ENCODE measurements around the gene RTL9.
"Not testable (repeated sequence)": the region's sequence is repeated elsewhere in the genome, so short reads cannot be mapped to it uniquely, and the experiment has no call there.

RTL9 gene

GRCh38 chrX:110322603-110323002 is 36.0 kb upstream of the RTL9 start:
- DNase-seq (ENCODE audit: insufficient read length, low spot score) (no peak), FAIRE-seq (no peak)
- no peak for TF ChIP-seq CTCF (IDR thresholded peaks at IDR 0.05; ENCODE audit: insufficient read depth, missing control alignments)

GRCh38 chrX:110326712-110327111 is 31.9 kb upstream of the RTL9 start:
- no peak for FAIRE-seq
- TF ChIP-seq CTCF (IDR thresholded peaks at IDR 0.05; ENCODE audit: insufficient read depth, missing control alignments): no peak
- no peak for DNase-seq (ENCODE audit: insufficient read length, low spot score)

- DNase-seq (ENCODE audit: insufficient read length, low spot score) (no peak), FAIRE-seq (no peak)
- TF ChIP-seq CTCF (IDR thresholded peaks at IDR 0.05; ENCODE audit: insufficient read depth, missing control alignments): no peak
These were observed 31.3 kb upstream of the RTL9 start for GRCh38 chrX:110327336-110327735.

- FAIRE-seq; DNase-seq (ENCODE audit: insufficient read length, low spot score): not testable (repeated sequence)
These were observed 30.0 kb upstream of the RTL9 start for GRCh38 chrX:110328613-110329012.

GRCh38 chrX:110331444-110332030 is 27.1 kb upstream of the RTL9 start:
- no peak for FAIRE-seq
- no peak for DNase-seq (ENCODE audit: insufficient read length, low spot score)
- no peak for TF ChIP-seq CTCF (IDR thresholded peaks at IDR 0.05; ENCODE audit: insufficient read depth, missing control alignments)

GRCh38 chrX:110333458-110333857 is 25.2 kb upstream of the RTL9 start:
- not testable (repeated sequence) for FAIRE-seq; DNase-seq (ENCODE audit: insufficient read length, low spot score)

GRCh38 chrX:110338935-110339334 is 19.7 kb upstream of the RTL9 start:
- no peak for TF ChIP-seq CTCF (IDR thresholded peaks at IDR 0.05; ENCODE audit: insufficient read depth, missing control alignments)
- DNase-seq (ENCODE audit: insufficient read length, low spot score) (no peak), FAIRE-seq (no peak)

- no peak for TF ChIP-seq CTCF (IDR thresholded peaks at IDR 0.05; ENCODE audit: insufficient read depth, missing control alignments)
- DNase-seq (ENCODE audit: insufficient read length, low spot score) (no peak), FAIRE-seq (no peak)
These were observed 17.2 kb upstream of the RTL9 start for GRCh38 chrX:110341189-110342035.
